HEK293 (cell line): ENCODE data around the gene GXYLT1.

Experiments
- CTCF ChIA-PET: fragments of 350-600 bp; formaldehyde crosslinking; extraction: SDS; loops from one replicate; lab custom pipeline; 2021; ENCODE audit warnings: antibody characterized with exemption; lab: Yijun Ruan, JAX
- POLR2A ChIA-PET: fragments of 300-600 bp; formaldehyde crosslinking; extraction: SDS; loops from one replicate; lab custom pipeline; 2020; ENCODE audit warnings: antibody characterized with exemption, inconsistent platforms; lab: Yijun Ruan, JAX
- H3K27ac ChIP-seq: fragments of 200-500 bp; sonication (Bioruptor generic); 2 replicates; pipeline ENCODE4 v1.5.1; 2014; ENCODE audit warnings: low read depth, low read length, control low read depth, inconsistent platforms; ENCODE audit errors: extremely low read depth
- H3K36me3 ChIP-seq, 2 experiments: fragments of 200-500 bp in 1 of 2; sonication (Bioruptor generic) in 1 of 2; 1 replicate in 1 of 2; 2 replicates in 1 of 2; pipeline ENCODE4 v1.5.1; 2014 to 2017; ENCODE audit warnings: inconsistent platforms in 2 of 2, low read length in 2 of 2; ENCODE audit not compliant: control insufficient read depth in 2 of 2, insufficient read depth in 1 of 2
- H3K4me1 ChIP-seq: fragments of 200-500 bp; sonication (Bioruptor generic); 2 replicates; pipeline ENCODE4 v1.5.1; 2014; ENCODE audit warnings: mild to moderate bottlenecking, low read length, inconsistent platforms; ENCODE audit not compliant: control insufficient read depth, insufficient read depth
- H3K4me3 ChIP-seq: 2 replicates; pipeline ENCODE4 v1.5.1; 2011; ENCODE audit warnings: low read depth, mild to moderate bottlenecking, control low read depth, low read length, moderate library complexity
- H3K9me3 ChIP-seq: fragments of 200-500 bp; sonication (Bioruptor generic); 2 replicates; pipeline ENCODE4 v1.5.1; 2014; ENCODE audit warnings: low read depth, low read length, inconsistent platforms; ENCODE audit not compliant: control insufficient read depth, insufficient read depth
- BCL11B ChIP-seq: fragments of 450-650 bp; formaldehyde crosslinking; IDR thresholded peaks from 2 replicates; pipeline ENCODE4 v1.5.1; 2016; ENCODE audit warnings: low read depth, missing biosample characterization, missing genetic modification characterization
- GLIS2 ChIP-seq: fragments of 450-650 bp; formaldehyde crosslinking; IDR thresholded peaks from 2 replicates; pipeline ENCODE4 v1.5.1; 2016; ENCODE audit warnings: missing biosample characterization, missing genetic modification characterization
- KLF10 ChIP-seq: fragments of 450-650 bp; IDR thresholded peaks from 2 replicates; pipeline ENCODE4 v1.5.1; 2018; ENCODE audit warnings: missing biosample characterization, mild to moderate bottlenecking, missing genetic modification characterization
- MEIS1 ChIP-seq: sonication (generic); formaldehyde crosslinking; IDR thresholded peaks from 2 replicates; pipeline ENCODE4 v1.8.1; 2022; ENCODE audit warnings: missing genetic modification reagents, mild to moderate bottlenecking, borderline replicate concordance
- OVOL3 ChIP-seq: fragments of 450-650 bp; formaldehyde crosslinking; IDR thresholded peaks from 2 replicates; pipeline ENCODE4 v1.5.1; 2016; ENCODE audit warnings: missing biosample characterization, missing genetic modification characterization
- SETDB1 ChIP-seq: IDR thresholded peaks from one replicate; pipeline ENCODE4 v1.6.1; 2017; ENCODE audit warnings: mild to moderate bottlenecking, low read length, moderate library complexity, mixed read lengths; ENCODE audit not compliant: insufficient read length
- SP2 ChIP-seq: fragments of 450-650 bp; formaldehyde crosslinking; IDR thresholded peaks from 2 replicates; pipeline ENCODE4 v1.5.1; 2016; ENCODE audit warnings: missing biosample characterization, missing genetic modification characterization
- TCF7L2 ChIP-seq: IDR thresholded peaks from 2 replicates; pipeline ENCODE4 v1.6.1; 2011; ENCODE audit warnings: low read depth, mild to moderate bottlenecking, inconsistent platforms, low read length, moderate library complexity, borderline replicate concordance
- ZNF24 ChIP-seq: fragments of 450-650 bp; formaldehyde crosslinking; IDR thresholded peaks from 2 replicates; pipeline ENCODE4 v1.5.1; 2016; ENCODE audit warnings: missing biosample characterization, missing genetic modification characterization
- ZNF266 ChIP-seq: fragments of 450-650 bp; formaldehyde crosslinking; IDR thresholded peaks from 2 replicates; pipeline ENCODE4 v1.5.1; 2016; ENCODE audit warnings: missing biosample characterization, missing genetic modification characterization, low read depth
- ZNF394 ChIP-seq: fragments of 450-650 bp; formaldehyde crosslinking; IDR thresholded peaks from 2 replicates; pipeline ENCODE4 v1.5.1; 2016; ENCODE audit warnings: missing biosample characterization, missing genetic modification characterization, mild to moderate bottlenecking, moderate library complexity, borderline replicate concordance
- ZNF549 ChIP-seq: fragments of 450-650 bp; IDR thresholded peaks from 2 replicates; pipeline ENCODE4 v1.5.1; 2018; ENCODE audit warnings: missing biosample characterization, missing genetic modification characterization, mild to moderate bottlenecking, inconsistent platforms, moderate library complexity
- ZNF560 ChIP-seq: fragments of 450-650 bp; formaldehyde crosslinking; IDR thresholded peaks from 2 replicates; pipeline ENCODE4 v1.5.1; 2017; ENCODE audit warnings: missing biosample characterization, missing genetic modification characterization, borderline replicate concordance
- ZNF623 ChIP-seq: fragments of 450-650 bp; formaldehyde crosslinking; IDR thresholded peaks from 2 replicates; pipeline ENCODE4 v1.5.1; 2016; ENCODE audit warnings: missing biosample characterization, missing genetic modification characterization
- ZNF658 ChIP-seq: fragments of 450-650 bp; formaldehyde crosslinking; IDR thresholded peaks from 2 replicates; pipeline ENCODE4; 2016; ENCODE audit warnings: missing biosample characterization, missing genetic modification characterization
- ZNF791 ChIP-seq: fragments of 450-650 bp; formaldehyde crosslinking; IDR thresholded peaks from 2 replicates; pipeline ENCODE4 v1.5.1; 2016; ENCODE audit warnings: missing biosample characterization, missing genetic modification characterization
- TF ChIP-seq, protein P1 (sequence below): fragments of 450-650 bp; IDR thresholded peaks from 2 replicates; pipeline ENCODE4 v1.5.1; 2018; ENCODE audit warnings: missing biosample characterization, missing genetic modification characterization
- TF ChIP-seq, protein P2 (sequence below): fragments of 450-650 bp; IDR thresholded peaks from 2 replicates; pipeline ENCODE4 v1.5.1; 2018; ENCODE audit warnings: missing biosample characterization, mild to moderate bottlenecking, missing genetic modification characterization
- TF ChIP-seq, protein P3 (sequence below): fragments of 450-650 bp; formaldehyde crosslinking; IDR thresholded peaks from 2 replicates; pipeline ENCODE4 v1.5.1; 2016; ENCODE audit warnings: missing biosample characterization, missing genetic modification characterization
- TF ChIP-seq, protein P4 (sequence below): fragments of 450-650 bp; formaldehyde crosslinking; IDR thresholded peaks from 2 replicates; pipeline ENCODE4 v1.5.1; 2016; ENCODE audit warnings: missing biosample characterization, missing genetic modification characterization
- TF ChIP-seq, protein P5 (sequence below): fragments of 450-650 bp; formaldehyde crosslinking; IDR thresholded peaks from 2 replicates; pipeline ENCODE4 v1.5.1; 2016; ENCODE audit warnings: missing biosample characterization, missing genetic modification characterization

GXYLT1 gene

DNA sequence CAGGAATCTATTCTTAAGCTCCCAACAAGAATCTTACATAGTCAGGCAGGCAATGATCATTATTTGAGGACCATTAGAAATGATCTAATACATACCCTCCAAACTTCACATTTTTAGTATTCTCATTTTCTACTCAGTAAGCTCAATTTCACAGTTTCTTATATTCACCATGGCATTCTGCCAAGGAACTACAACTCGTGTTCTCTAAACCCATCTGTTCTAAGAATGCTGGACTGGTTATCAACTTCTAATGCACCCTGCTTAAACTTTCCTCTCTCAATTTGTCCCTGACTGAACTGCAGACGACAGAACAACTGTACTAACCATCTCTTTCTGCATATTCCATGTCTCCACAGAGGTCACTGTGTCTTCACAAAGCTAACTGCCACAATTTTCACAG lies 58.6 kb downstream of the GXYLT1 start (continued):
- TF ChIP-seq ZNF266 (tag by site-specific recombination) (no peak), SETDB1 (no peak)
- TF ChIP-seq, protein P1, sequence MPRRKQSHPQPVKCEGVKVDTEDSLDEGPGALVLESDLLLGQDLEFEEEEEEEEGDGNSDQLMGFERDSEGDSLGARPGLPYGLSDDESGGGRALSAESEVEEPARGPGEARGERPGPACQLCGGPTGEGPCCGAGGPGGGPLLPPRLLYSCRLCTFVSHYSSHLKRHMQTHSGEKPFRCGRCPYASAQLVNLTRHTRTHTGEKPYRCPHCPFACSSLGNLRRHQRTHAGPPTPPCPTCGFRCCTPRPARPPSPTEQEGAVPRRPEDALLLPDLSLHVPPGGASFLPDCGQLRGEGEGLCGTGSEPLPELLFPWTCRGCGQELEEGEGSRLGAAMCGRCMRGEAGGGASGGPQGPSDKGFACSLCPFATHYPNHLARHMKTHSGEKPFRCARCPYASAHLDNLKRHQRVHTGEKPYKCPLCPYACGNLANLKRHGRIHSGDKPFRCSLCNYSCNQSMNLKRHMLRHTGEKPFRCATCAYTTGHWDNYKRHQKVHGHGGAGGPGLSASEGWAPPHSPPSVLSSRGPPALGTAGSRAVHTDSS (tag by site-specific recombination): no peak
- TF ChIP-seq, protein P2, sequence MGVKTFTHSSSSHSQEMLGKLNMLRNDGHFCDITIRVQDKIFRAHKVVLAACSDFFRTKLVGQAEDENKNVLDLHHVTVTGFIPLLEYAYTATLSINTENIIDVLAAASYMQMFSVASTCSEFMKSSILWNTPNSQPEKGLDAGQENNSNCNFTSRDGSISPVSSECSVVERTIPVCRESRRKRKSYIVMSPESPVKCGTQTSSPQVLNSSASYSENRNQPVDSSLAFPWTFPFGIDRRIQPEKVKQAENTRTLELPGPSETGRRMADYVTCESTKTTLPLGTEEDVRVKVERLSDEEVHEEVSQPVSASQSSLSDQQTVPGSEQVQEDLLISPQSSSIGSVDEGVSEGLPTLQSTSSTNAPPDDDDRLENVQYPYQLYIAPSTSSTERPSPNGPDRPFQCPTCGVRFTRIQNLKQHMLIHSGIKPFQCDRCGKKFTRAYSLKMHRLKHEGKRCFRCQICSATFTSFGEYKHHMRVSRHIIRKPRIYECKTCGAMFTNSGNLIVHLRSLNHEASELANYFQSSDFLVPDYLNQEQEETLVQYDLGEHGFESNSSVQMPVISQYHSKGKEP (tag by site-specific recombination): no peak

DNA sequence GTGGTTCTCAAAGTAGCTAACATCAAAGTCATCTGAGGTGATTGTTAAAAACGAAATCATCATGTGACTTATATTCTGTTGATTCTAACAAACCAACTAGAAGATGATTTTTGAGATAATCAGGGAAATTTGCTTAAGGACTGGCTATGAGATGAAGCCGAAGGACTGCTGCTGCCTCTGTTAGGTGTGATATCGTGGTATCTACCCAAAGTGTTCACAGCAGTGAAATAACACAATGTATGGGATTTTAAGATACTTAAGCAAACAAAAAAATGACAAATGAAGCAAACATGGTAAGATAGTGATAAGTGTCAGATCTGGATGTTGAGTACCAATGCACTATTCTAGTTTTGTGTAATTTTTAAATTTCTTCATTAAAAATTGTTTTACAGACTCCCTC lies 59.1 kb downstream of the GXYLT1 start:
- Histone ChIP-seq H3K36me3 (peaks cover 5 to 7% of the 10 kb centered on the region in 2 experiments; a peak in 2 of 3 replicates), H3K4me1 (peaks cover 3% of the 10 kb centered on the region; the same call in 1 of the 2 replicates), H3K4me3 (no peak overlapping the region), H3K27ac (no peak overlapping the region), H3K9me3 (no peaks in the 10 kb centered on the region)
- ChIA-PET POLR2A (interaction anchor here (0.6 kb wide), 1 partner anchor 1810 kb away, joined by 3 read pairs; no protein-coding TSS in a partner anchor), CTCF (interaction anchor here (0.6 to 1.9 kb wide), 2 partner anchors 61 to 197 kb away, joined by 3 to 4 read pairs; no protein-coding TSS in a partner anchor)
- TF ChIP-seq TCF7L2: no peak

DNA sequence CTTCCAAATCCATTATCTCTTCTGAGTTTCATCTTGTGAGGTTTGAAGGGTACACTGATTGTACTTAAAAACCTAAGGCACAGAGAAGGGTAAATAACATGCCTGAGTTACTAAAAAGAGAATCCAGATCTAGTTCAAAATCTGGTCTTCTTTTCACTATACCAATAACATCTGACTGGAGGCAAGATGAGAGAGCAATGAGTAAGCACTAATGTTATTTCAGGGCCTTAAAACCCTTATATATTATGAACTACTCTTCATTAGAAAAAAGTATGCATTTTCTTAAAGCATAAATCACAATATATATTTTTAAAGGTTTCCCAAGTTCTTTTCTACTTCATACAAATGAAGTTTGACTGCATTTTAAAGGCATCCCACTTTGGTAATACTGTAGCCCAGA lies 60.2 kb downstream of the GXYLT1 start:
- no peak for TF ChIP-seq ZNF24 (tag by site-specific recombination)
- TF ChIP-seq ZNF394: no peak
- no peak for TF ChIP-seq GLIS2 (tag by site-specific recombination)
- TF ChIP-seq, protein P3, sequence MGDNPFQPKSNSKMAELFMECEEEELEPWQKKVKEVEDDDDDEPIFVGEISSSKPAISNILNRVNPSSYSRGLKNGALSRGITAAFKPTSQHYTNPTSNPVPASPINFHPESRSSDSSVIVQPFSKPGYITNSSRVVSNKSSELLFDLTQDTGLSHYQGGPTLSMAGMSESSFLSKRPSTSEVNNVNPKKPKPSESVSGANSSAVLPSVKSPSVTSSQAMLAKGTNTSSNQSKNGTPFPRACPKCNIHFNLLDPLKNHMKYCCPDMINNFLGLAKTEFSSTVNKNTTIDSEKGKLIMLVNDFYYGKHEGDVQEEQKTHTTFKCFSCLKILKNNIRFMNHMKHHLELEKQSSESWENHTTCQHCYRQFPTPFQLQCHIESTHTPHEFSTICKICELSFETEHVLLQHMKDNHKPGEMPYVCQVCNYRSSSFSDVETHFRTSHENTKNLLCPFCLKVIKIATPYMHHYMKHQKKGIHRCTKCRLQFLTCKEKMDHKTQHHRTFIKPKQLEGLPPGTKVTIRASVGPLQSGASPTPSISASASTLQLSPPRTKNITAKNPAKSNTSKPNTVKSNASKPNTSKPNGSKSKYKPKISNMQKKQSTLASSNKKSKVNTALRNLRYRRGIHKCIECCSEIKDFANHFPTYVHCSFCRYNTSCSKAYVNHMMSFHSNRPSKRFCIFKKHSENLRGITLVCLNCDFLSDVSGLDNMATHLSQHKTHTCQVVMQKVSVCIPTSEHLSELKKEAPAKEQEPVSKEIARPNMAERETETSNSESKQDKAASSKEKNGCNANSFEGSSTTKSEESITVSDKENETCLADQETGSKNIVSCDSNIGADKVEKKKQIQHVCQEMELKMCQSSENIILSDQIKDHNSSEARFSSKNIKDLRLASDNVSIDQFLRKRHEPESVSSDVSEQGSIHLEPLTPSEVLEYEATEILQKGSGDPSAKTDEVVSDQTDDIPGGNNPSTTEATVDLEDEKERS (tag by site-specific recombination): no peak
- no peak for TF ChIP-seq ZNF623 (tag by site-specific recombination)
- TF ChIP-seq KLF10 (tag by site-specific recombination): no peak
- no peak for TF ChIP-seq MEIS1 (CRISPR knock-in tag)
- TF ChIP-seq, protein P4, sequence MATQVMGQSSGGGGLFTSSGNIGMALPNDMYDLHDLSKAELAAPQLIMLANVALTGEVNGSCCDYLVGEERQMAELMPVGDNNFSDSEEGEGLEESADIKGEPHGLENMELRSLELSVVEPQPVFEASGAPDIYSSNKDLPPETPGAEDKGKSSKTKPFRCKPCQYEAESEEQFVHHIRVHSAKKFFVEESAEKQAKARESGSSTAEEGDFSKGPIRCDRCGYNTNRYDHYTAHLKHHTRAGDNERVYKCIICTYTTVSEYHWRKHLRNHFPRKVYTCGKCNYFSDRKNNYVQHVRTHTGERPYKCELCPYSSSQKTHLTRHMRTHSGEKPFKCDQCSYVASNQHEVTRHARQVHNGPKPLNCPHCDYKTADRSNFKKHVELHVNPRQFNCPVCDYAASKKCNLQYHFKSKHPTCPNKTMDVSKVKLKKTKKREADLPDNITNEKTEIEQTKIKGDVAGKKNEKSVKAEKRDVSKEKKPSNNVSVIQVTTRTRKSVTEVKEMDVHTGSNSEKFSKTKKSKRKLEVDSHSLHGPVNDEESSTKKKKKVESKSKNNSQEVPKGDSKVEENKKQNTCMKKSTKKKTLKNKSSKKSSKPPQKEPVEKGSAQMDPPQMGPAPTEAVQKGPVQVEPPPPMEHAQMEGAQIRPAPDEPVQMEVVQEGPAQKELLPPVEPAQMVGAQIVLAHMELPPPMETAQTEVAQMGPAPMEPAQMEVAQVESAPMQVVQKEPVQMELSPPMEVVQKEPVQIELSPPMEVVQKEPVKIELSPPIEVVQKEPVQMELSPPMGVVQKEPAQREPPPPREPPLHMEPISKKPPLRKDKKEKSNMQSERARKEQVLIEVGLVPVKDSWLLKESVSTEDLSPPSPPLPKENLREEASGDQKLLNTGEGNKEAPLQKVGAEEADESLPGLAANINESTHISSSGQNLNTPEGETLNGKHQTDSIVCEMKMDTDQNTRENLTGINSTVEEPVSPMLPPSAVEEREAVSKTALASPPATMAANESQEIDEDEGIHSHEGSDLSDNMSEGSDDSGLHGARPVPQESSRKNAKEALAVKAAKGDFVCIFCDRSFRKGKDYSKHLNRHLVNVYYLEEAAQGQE (tag by site-specific recombination): no peak
- TF ChIP-seq, protein P5, sequence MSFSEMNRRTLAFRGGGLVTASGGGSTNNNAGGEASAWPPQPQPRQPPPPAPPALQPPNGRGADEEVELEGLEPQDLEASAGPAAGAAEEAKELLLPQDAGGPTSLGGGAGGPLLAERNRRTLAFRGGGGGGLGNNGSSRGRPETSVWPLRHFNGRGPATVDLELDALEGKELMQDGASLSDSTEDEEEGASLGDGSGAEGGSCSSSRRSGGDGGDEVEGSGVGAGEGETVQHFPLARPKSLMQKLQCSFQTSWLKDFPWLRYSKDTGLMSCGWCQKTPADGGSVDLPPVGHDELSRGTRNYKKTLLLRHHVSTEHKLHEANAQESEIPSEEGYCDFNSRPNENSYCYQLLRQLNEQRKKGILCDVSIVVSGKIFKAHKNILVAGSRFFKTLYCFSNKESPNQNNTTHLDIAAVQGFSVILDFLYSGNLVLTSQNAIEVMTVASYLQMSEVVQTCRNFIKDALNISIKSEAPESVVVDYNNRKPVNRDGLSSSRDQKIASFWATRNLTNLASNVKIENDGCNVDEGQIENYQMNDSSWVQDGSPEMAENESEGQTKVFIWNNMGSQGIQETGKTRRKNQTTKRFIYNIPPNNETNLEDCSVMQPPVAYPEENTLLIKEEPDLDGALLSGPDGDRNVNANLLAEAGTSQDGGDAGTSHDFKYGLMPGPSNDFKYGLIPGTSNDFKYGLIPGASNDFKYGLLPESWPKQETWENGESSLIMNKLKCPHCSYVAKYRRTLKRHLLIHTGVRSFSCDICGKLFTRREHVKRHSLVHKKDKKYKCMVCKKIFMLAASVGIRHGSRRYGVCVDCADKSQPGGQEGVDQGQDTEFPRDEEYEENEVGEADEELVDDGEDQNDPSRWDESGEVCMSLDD: no peak
- no peak for TF ChIP-seq ZNF658 (tag by site-specific recombination)
- TF ChIP-seq SP2 (tag by site-specific recombination): no peak
- no peak for TF ChIP-seq BCL11B (tag by site-specific recombination)
- no peak for TF ChIP-seq ZNF560 (tag by site-specific recombination)
- no peak for TF ChIP-seq TCF7L2
- TF ChIP-seq ZNF549 (tag by site-specific recombination): no peak
- TF ChIP-seq OVOL3 (tag by site-specific recombination): no peak
- no peak for TF ChIP-seq ZNF791 (tag by site-specific recombination)
- peaks cover 5 to 7% of the 10 kb centered on the region in 2 experiments; a peak in 2 of 3 replicates for H3K36me3 ChIP-seq
- ChIA-PET POLR2A (no interaction called here), CTCF (no interaction called here)
- no peak overlapping the region for H3K27ac ChIP-seq
- no peak overlapping the region for H3K4me3 ChIP-seq
- H3K9me3 ChIP-seq: no peaks in the 10 kb centered on the region
- no peaks in the 10 kb centered on the region for H3K4me1 ChIP-seq
